Cardiac muscle cell (in vitro differentiated cells and primary cell): ENCODE data around the gene IFNA1. TPM values are rescaled to one million over a fixed set of nuclear protein-coding genes. Genes with fewer than 3 reads are reported as not detected.

Experiments used
- DNase-seq, 2 donors: peaks; one replicate each; pipeline versions ENCODE4 v3.0.0 to v3.0.0-alpha.2; 2010 to 2017; ENCODE audit warnings: low read depth in 1 of 2, low spot score in 1 of 2
- H3K27ac ChIP-seq: fragments of 200-600 bp; sonication (generic); 2 replicates; pipeline ENCODE4 v1.5.1; 2016
- H3K27me3 ChIP-seq: fragments of 200-600 bp; sonication (generic); 2 replicates; pipeline ENCODE4 v1.6.0; 2016; ENCODE audit warnings: control low read depth
- H3K36me3 ChIP-seq: fragments of 200-600 bp; sonication (generic); 2 replicates; pipeline ENCODE4 v1.5.1; 2016; ENCODE audit warnings: control low read depth
- H3K4me1 ChIP-seq: fragments of 200-600 bp; sonication (generic); 2 replicates; pipeline ENCODE4 v1.8.1; 2017; ENCODE audit warnings: low read depth, mild to moderate bottlenecking, mixed run types
- H3K4me3 ChIP-seq: fragments of 200-600 bp; sonication (generic); 2 replicates; pipeline ENCODE4 v1.5.1; 2016; ENCODE audit warnings: mild to moderate bottlenecking
- H3K9me3 ChIP-seq: fragments of 200-600 bp; sonication (generic); 2 replicates; pipeline ENCODE4 v1.5.1; 2017; ENCODE audit warnings: low read depth, mild to moderate bottlenecking, control low read depth
- CTCF ChIP-seq: IDR thresholded peaks from 2 replicates; pipeline ENCODE4 v1.5.1; 2012; ENCODE audit warnings: low read depth, mild to moderate bottlenecking, low read length
- polyA plus RNA-seq: library from polyadenylated mRNA; unstranded; fragments of >200 nt; fragmentation: Nextera tagmentation; extraction: Ambion mirVana; gene quantifications from 2 replicates; pipeline ENCODE4 v1.2.1, GENCODE V29; 2016
- total RNA-seq: library from RNA; depleted of rRNA; stranded (reverse); fragments of >200 nt; gene quantifications from 2 replicates; pipeline ENCODE4 v1.2.3, GENCODE V29; 2016

IFNA1 gene
- total and polyA plus RNA-seq, 2 experiments from 2014 or later, result not detected

- DNase-seq, result peak; percentile 64 to 81
- H3K27me3 ChIP-seq, result no peaks in the 10 kb centered on the region
- no peaks in the 10 kb centered on the region for H3K36me3 ChIP-seq
- no peak overlapping the region for H3K27ac ChIP-seq
- H3K4me3 ChIP-seq, result no peak overlapping the region
- no peaks in the 10 kb centered on the region for H3K9me3 ChIP-seq
- peak; percentile 72 for TF ChIP-seq CTCF
- H3K4me1 ChIP-seq, result no peaks in the 10 kb centered on the region
Observed at GRCh38 chr9:21465859-21466518, 25.8 kb downstream of the IFNA1 start.

GRCh38 chr9:21470126-21470525 lies 29.9 kb downstream of the IFNA1 start:
- no peaks in the 10 kb centered on the region for H3K9me3 ChIP-seq
- no peak overlapping the region for H3K4me3 ChIP-seq
- no peaks in the 10 kb centered on the region for H3K4me1 ChIP-seq
- no peaks in the 10 kb centered on the region for H3K27me3 ChIP-seq
- H3K36me3 ChIP-seq, result no peaks in the 10 kb centered on the region
- H3K27ac ChIP-seq, result no peak overlapping the region
- DNase-seq, result no peak
- no peak for TF ChIP-seq CTCF

- Histone ChIP-seq H3K4me1 (no peaks in the 10 kb centered on the region), H3K4me3 (no peak overlapping the region), H3K27me3 (no peaks in the 10 kb centered on the region), H3K27ac (no peak overlapping the region), H3K9me3 (no peaks in the 10 kb centered on the region), H3K36me3 (no peaks in the 10 kb centered on the region)
- no peak for DNase-seq
- TF ChIP-seq CTCF, result no peak
Observed at GRCh38 chr9:21473236-21473635, 33.0 kb downstream of the IFNA1 start.

- Histone ChIP-seq H3K4me1 (no peaks in the 10 kb centered on the region), H3K4me3 (no peak overlapping the region), H3K27ac (no peak overlapping the region), H3K36me3 (no peaks in the 10 kb centered on the region), H3K9me3 (no peaks in the 10 kb centered on the region), H3K27me3 (no peaks in the 10 kb centered on the region)
- no peak for TF ChIP-seq CTCF
- DNase-seq, result no peak
Observed at GRCh38 chr9:21477466-21477865, 37.2 kb downstream of the IFNA1 start.

GRCh38 chr9:21479152-21479702 lies 39.0 kb downstream of the IFNA1 start:
- no peaks in the 10 kb centered on the region for H3K4me1 ChIP-seq
- no peak for TF ChIP-seq CTCF
- no peak for DNase-seq
- H3K27ac ChIP-seq, result no peak overlapping the region
- H3K36me3 ChIP-seq, result no peaks in the 10 kb centered on the region
- H3K4me3 ChIP-seq, result no peak overlapping the region
- H3K9me3 ChIP-seq, result no peaks in the 10 kb centered on the region
- H3K27me3 ChIP-seq, result no peaks in the 10 kb centered on the region
